ENCODE data around the gene TPST1. TPM values are rescaled to one million over a fixed set of nuclear protein-coding genes. Genes with fewer than 3 reads are reported as not detected.

Gene TPST1
- total and polyA plus RNA-seq, 2 experiments from 2014 or later = 21.1 to 24.8 TPM

DNA sequence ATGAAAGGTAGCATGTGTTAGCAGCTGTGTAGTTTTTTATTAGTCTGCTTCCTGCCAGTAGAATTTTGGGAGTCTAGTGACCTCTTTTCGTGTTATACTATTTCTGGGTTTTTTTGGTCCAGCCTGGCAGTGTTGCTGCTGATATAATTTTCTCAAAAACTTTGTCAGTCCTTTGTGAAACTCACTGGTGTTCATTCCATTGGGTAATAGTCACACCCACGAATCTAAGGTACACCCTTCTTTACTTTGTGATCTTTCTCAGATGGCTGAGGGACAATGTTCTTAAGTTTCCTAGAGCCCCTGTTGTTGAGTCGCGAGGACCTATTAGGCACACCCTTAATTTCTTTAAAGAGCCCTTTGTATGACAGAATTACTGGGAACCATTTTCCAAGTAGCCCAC is 52.3 kb downstream of the TPST1 start:
- Histone ChIP-seq H3K27me3 (no peaks in the 10 kb centered on the region), H3K4me3 (no peak overlapping the region), H3K36me3 (no peaks in the 10 kb centered on the region), H3K27ac (no peak overlapping the region), H3K4me1 (ENCODE audit: low read depth) (no peaks in the 10 kb centered on the region), H3K9me3 (ENCODE audit: low read depth) (no peaks in the 10 kb centered on the region)
- TF ChIP-seq, protein P1, sequence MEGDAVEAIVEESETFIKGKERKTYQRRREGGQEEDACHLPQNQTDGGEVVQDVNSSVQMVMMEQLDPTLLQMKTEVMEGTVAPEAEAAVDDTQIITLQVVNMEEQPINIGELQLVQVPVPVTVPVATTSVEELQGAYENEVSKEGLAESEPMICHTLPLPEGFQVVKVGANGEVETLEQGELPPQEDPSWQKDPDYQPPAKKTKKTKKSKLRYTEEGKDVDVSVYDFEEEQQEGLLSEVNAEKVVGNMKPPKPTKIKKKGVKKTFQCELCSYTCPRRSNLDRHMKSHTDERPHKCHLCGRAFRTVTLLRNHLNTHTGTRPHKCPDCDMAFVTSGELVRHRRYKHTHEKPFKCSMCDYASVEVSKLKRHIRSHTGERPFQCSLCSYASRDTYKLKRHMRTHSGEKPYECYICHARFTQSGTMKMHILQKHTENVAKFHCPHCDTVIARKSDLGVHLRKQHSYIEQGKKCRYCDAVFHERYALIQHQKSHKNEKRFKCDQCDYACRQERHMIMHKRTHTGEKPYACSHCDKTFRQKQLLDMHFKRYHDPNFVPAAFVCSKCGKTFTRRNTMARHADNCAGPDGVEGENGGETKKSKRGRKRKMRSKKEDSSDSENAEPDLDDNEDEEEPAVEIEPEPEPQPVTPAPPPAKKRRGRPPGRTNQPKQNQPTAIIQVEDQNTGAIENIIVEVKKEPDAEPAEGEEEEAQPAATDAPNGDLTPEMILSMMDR (IDR thresholded peaks at IDR 0.05; ENCODE audit: low read depth, low read length) = no peak
- DNase-seq (ENCODE audit: low read depth in 1 of 2, low spot score in 1 of 2) = no peak

DNA sequence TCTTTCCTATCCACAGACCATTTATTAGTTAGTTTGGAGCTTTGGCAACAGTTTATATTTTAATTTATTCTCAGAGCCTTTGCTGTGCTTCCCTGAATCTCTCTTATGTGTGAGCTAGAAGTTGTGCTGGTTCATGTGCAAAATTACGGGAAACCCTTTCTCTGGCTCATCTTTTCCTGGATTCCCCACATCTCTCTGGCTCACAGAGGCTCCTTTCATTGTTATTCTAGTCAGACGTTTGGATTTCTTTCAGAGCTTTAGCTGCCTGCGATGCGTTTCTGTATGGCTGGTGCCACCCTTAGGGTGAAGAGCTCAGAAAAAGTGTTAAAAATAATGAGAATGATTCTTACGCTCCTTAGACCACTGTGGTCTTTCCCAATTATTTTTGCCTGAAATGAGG is 53.3 kb downstream of the TPST1 start:
- no peak overlapping the region for H3K4me3 ChIP-seq
- H3K27ac ChIP-seq = no peak overlapping the region
- no peaks in the 10 kb centered on the region for H3K9me3 ChIP-seq (ENCODE audit: low read depth)
- H3K27me3 ChIP-seq = no peaks in the 10 kb centered on the region
- peak in 1 of 2 donors; percentile 39 for DNase-seq (ENCODE audit: low read depth in 1 of 2, low spot score in 1 of 2)
- H3K36me3 ChIP-seq = no peaks in the 10 kb centered on the region
- TF ChIP-seq, protein P1 (IDR thresholded peaks at IDR 0.05; ENCODE audit: low read depth, low read length) = no peak
- no peaks in the 10 kb centered on the region for H3K4me1 ChIP-seq (ENCODE audit: low read depth)

DNA sequence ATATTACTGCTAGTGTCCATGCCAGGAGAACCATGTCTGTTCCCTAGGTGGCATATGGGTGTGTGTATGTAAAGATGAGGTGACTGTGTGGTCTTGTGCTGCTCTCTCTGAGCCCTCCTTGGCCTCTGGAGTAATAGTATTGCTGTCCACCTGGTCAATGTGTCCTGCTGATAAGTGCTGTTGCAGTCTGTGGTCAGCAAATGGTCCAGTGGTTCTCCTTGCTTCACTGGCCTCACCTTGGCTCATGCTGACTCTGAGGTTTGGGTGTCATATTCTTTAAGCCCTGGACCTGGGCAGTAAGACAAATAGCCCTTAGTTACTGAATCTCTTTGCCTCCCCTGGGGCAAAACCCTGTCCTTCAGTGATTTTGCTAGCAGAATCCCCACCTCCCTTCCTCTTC is 56.8 kb downstream of the TPST1 start:
- H3K27me3 ChIP-seq = no peaks in the 10 kb centered on the region
- TF ChIP-seq, protein P1 (IDR thresholded peaks at IDR 0.05; ENCODE audit: low read depth, low read length) = no peak
- no peaks in the 10 kb centered on the region for H3K9me3 ChIP-seq (ENCODE audit: low read depth)
- no peaks in the 10 kb centered on the region for H3K4me1 ChIP-seq (ENCODE audit: low read depth)
- H3K4me3 ChIP-seq = no peak overlapping the region
- H3K27ac ChIP-seq = no peak overlapping the region
- no peaks in the 10 kb centered on the region for H3K36me3 ChIP-seq
- DNase-seq (ENCODE audit: low read depth in 1 of 2, low spot score in 1 of 2) = no peak

DNA sequence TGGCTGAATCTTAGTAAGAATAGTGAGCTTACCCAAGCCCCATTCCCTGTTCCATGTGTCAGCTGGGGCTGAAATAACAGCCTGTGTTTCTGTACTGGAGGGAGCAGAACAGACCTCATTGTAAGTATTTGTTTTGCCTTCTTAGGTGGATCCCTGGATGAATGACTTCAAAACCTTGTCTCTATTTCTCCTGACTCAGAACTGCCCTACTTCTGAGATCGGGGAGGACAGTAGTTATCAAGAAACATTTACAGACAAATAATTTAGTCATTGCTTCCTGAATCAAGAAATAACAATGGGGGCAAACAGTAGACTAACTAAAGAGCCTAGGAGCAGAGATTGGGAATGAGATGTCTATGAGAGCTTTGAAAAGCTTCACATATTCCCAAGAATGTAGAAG is 58.8 kb downstream of the TPST1 start:
- no peaks in the 10 kb centered on the region for H3K9me3 ChIP-seq (ENCODE audit: low read depth)
- no peak for DNase-seq (ENCODE audit: low read depth in 1 of 2, low spot score in 1 of 2)
- H3K36me3 ChIP-seq = no peaks in the 10 kb centered on the region
- TF ChIP-seq, protein P1 (IDR thresholded peaks at IDR 0.05; ENCODE audit: low read depth, low read length) = no peak
- no peaks in the 10 kb centered on the region for H3K27me3 ChIP-seq
- H3K4me1 ChIP-seq (ENCODE audit: low read depth) = no peaks in the 10 kb centered on the region
- H3K27ac ChIP-seq = no peak overlapping the region
- no peak overlapping the region for H3K4me3 ChIP-seq

DNA sequence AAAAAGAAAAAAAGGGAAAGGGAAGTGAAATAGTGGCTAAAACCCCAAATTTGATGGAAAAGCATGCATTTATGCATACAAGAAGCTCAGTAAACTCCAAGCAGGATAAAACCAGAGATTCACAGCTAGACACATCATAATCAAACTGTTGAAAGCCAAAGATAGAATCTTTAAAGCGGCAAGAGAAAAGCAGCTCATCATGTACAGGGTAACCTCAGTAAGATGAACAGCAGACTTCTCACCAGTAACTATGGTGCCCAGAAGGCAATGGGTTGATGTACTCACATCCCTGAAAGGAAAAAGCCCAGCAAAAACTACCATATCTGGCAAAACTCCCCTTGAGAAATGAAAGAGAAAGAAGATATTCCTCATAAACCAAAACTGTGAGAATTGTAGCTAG is 60.4 kb downstream of the TPST1 start:
- H3K27ac ChIP-seq = no peak overlapping the region
- peak; percentile 17 to 43 for DNase-seq (ENCODE audit: low read depth in 1 of 2, low spot score in 1 of 2)
- TF ChIP-seq, protein P1 (IDR thresholded peaks at IDR 0.05; ENCODE audit: low read depth, low read length) = no peak
- no peaks in the 10 kb centered on the region for H3K9me3 ChIP-seq (ENCODE audit: low read depth)
- no peaks in the 10 kb centered on the region for H3K4me1 ChIP-seq (ENCODE audit: low read depth)
- H3K36me3 ChIP-seq = no peaks in the 10 kb centered on the region
- H3K27me3 ChIP-seq = no peaks in the 10 kb centered on the region
- H3K4me3 ChIP-seq = no peak overlapping the region

DNA sequence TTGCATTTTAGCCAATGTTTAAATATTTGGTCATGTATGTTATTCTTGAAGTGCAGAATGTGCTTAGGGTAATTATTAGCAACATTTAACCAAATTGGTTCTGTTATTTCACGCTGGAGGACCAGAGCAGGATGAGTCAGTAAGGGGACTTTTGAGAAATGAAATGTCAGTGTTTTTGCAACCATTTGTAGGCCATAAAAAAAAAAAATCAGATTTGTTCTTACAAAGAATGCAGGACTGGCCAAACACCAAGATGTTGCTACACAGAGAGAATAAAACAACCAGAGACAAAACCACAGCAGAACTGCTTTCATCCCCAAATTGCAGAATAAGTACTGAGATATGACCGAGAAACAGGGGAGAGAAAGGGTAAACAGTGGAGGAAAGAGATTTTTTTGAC is 62.1 kb downstream of the TPST1 start:
- peak in 1 of 2 donors; percentile 97 for DNase-seq (ENCODE audit: low read depth in 1 of 2, low spot score in 1 of 2)
- Histone ChIP-seq H3K9me3 (ENCODE audit: low read depth) (no peaks in the 10 kb centered on the region), H3K4me3 (no peak overlapping the region), H3K27me3 (no peaks in the 10 kb centered on the region), H3K4me1 (ENCODE audit: low read depth) (no peaks in the 10 kb centered on the region), H3K27ac (no peak overlapping the region), H3K36me3 (no peaks in the 10 kb centered on the region)
- TF ChIP-seq, protein P1 (IDR thresholded peaks at IDR 0.05; ENCODE audit: low read depth, low read length) = no peak

Data from cardiac muscle cell (in vitro differentiated cells and primary cell).